Suppressor macrophage (primary cell): ENCODE data around the gene DMAP1.
"Not testable (repeated sequence)": the region's sequence is repeated elsewhere in the genome, so short reads cannot be mapped to it uniquely, and the experiment has no call there.

Experiments
- DNase-seq, 4 experiments: peaks; one replicate each; pipeline ENCODE4 v3.0.0-alpha.2; 2020 to 2022
- total RNA-seq, 17 experiments: gene quantifications; one replicate each; lab custom pipeline; 2026; ENCODE audit warnings: mixed read lengths in 6 of 17, inconsistent platforms in 3 of 17; lab: John Stamatoyannopoulos, UW

DMAP1 gene, protein sequence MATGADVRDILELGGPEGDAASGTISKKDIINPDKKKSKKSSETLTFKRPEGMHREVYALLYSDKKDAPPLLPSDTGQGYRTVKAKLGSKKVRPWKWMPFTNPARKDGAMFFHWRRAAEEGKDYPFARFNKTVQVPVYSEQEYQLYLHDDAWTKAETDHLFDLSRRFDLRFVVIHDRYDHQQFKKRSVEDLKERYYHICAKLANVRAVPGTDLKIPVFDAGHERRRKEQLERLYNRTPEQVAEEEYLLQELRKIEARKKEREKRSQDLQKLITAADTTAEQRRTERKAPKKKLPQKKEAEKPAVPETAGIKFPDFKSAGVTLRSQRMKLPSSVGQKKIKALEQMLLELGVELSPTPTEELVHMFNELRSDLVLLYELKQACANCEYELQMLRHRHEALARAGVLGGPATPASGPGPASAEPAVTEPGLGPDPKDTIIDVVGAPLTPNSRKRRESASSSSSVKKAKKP
- total RNA-seq: 6.9 to 25.6 (median 12.9) reads per million in 17 experiments

DNA sequence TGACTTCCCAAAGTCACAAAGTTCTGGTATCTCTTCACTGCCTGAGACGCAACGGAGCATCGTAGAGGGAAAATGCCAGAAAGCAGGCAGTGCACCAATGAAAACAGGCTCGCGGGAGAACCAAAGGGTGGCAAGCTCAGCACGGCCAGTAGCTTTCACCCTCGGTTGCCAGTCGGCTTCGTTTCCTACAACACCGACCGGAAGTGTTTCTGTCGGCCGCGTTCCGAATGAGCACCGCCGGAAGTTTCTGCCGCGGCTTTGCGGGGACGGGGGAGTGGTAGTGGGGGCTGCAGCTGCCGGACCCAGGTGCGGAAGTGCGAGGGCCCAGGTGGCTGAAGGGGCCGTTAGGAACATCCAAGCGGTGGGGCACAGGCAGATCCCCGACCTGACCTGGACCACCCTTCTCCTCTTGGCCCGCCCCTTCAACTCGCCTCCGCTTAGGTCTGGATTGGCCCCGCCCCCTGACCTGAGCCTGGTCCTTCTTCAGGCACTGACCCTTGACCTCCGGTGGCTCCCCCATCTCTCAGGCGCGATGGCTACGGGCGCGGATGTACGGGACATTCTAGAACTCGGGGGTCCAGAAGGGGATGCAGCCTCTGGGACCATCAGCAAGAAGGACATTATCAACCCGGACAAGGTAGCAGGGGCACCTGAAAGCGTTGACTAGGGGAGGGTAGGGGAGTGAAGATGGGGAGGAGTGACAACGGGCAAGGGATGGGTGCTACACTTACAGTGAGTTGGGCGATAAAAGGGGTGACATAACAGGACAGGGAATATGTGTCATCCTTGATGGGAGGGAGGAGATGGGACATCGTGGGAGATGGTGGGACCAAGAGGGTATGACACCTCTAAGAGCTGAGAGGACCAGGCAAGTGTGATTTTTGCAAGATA, at the start of gene DMAP1:
Gene DMAP1, plus strand, starts transcription at position 250 of the 891 bp plus-strand sequence. Its CDS starts 283 bp downstream, at position 533.
- DNase-seq: peak; percentile 88 to 93 (median 90)

DNA sequence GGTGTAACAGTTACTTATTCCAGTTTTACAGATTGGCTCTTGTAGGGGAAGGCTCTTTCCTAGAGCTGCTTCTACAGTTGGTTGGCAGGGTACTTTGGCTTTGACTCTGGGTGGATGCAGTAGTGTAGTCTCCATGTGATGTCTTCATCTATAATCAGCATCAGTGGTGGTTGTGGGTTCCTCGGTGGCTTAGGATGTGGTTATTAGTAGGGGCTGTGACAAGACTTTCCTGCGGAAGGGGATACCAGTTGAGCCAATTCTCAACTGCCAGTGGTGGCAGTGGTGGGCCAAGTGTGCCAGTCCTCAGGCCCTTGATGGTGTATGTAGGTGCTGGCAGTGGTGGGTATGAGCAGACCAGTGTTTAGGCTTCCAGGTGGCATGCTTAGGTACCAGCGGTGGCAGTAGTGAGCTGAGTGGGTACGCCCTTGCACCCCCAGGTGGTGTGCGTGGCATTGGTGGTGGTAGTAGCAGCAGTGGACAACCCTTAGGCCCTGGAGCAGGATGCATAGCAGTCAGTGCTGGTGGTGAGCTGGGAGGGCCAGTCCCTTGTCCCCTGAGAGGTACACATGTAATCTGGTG, 44.7 kb upstream of the DMAP1 start:
- no peak for DNase-seq

DNA sequence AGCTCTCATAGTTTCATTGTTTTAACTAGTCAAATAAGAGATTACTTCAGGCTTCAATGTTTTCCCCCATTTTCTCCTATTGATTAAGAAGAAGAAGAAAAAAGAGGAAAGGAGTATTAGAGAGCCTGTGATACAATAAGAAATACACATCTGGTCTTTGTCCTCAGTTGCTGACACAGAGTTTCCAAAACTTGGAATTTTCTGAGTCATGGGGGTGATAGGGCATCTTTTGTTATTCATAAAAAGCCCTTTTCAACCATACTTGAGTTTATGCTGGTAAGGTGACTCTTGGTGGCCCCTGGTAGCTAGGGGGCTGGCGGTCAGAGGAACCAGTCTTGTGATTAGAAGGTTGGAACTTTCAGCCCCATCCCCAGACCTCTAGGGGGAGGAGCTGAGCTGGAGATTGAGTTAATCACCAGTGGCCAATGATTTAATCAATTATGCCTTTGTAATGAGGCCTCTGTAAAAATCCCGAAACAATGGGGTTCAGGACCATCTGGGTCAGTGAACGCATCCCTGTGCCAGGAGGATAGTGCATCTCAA, 42.9 kb upstream of the DMAP1 start:
- DNase-seq: no peak

DNA sequence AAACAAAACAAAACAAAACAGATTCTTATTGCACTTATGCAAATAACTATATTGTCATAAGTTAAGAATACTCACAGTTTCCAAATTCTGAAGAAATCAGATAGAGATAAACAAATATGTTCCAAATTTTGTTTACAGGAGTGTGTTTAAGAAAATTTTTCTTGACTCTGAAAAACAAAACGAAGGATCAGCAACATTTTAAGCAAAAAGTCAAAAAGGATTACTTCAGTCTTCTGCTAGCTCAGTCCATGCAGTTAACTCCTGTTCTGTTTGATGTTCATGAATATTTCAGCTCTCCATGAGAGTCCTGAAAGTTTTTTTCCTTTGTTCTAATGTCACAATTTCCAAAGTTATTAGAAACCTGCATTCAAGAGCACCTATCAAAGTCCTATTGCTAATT, 38.6 kb upstream of the DMAP1 start:
- DNase-seq: no peak

DNA sequence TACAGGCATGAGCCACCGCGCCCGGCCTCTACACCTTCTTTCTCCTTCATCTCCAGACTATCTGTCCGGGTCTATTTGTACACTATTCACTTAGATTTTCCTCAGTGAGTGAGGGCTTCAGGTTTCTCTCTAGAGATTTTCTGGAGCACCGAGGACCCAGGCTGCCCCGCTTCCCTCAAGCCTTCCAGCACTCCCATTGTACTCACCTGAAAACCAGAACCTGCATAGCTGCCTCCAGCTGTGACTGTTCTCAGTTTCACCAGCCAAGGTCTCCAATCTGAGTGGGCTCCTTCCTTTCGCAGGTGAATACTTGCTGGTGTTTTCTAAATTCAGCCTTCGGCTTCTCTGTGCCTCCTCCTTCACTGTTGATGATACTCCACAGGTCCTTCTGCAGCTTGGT, 12.9 kb upstream of the DMAP1 start:
- DNase-seq: no peak

DNA sequence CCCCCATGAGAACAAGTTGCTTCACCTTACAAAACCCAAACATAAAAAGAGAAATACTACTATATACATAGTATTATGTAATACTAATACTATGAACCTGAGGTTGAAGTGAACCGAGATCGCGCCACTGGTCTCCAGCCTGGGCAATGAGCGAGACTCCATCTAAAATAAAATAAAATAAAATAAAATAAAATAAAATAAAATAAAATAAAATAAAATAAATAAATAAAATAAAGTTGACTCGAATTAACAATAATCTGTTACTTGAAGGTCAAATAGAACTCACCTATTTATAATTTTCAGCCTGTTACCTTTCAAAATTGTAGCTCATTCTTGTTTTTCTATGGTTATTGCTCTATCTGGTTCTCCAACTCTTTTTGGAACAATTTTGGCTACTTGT, 6.7 kb upstream of the DMAP1 start:
- not testable (repeated sequence) for DNase-seq

DNA sequence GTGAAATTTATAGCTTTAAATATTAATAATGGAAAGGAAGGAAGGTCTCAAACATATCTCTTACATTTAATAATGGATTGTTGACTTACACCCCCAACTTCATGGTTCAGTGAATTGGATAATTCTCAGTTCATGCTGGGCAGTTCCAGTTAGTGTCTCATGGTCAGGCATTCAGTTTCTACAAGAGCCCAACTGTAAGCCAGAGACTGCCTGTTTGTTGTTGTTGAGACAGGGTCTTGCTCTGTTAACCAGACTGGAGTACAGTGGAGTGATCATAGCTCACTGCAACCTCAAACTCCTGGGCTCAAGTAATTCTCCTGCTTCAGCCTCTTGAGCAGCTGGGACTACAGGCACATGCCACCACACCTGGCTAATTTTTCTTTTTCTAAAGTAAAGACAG, 5.0 kb upstream of the DMAP1 start:
- DNase-seq: no peak

DNA sequence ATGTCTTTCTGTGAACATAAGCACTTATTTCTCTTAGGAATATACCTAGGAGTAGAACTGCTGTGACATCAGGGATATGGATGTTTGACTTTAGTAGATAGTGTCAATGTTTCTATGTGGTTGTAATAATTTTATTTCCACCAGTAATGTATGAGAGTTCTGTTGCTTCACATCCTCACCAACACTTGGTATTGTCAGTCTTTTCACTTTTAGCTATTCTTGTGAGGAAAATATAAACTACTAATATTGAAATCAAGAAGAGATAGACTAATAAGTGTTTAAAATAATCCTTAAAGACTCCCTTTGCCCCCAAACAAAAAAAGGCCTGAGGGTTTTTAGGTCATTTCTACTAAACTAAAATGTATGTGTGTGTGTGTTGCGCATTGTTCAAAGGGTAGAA, 2.7 kb upstream of the DMAP1 start:
- no peak for DNase-seq

DNA sequence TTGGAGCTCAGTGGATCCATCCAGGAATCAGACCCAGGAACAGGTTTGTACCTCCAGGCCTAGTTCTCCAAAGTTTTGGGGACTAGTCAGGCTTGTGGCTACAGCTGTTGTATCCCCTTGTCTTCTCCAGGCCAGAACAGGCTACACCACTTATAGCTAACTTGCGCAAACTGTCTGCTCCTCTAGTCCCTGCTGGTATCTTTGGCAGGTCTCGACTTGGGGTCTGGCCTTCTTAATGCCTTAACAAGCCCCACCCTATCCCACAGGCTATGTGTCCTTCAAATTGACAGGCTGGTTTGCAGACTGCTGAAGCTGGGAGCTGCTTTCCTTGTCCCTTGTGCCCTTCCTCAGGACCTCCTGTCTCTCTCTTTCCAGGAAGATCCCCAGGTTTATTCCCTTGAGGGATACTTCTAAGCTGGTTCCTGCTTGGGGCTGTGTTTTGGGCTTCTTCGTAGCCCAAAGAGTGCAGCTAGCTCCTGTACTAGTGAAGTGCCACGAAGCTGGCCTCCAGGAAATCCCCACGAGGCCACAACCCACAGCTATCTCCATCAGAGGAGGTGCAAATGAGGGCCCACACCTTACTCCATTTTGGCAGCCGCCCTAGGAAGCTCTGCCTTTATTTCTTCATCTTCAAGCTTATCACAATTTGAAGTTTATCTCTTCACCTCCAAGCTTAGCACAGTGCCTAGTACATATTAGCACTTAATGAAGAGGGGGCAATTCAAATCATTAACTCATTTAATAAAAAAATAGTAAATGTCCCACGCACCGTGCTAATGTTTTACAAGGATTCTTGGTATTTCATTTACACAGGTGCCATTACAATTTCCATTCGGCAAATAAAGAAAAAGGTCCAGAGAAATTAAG, 683 bp upstream of the DMAP1 start:
- DNase-seq: no peak

DNA sequence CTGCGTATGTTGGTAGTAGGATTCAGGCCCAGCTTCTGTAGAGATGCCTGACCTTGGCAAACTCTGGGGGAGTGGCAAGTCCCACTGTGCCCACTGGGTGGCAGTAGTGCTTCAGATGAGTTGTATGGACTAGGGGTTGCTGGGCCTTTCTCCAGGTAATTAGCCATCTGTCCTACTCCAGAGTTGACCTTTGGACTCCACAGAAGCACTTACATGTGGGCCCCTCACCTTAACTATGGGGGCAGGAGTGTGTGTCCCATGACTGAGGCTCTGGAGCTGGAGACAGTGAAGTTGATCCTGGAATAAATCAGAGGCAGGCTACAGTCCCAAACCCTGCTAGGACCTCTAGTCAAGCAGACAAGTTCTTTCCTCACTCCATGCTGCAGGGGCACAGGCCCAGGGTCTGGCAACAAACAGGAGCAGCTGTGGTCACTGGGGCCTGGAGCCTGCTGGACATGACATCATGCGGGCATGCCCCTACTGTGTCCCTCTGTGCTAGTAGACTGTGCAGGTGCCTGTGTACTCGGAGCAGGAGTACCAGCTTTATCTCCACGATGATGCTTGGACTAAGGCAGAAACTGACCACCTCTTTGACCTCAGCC, 4.6 kb downstream of the DMAP1 start:
- peak; percentile 74 to 87 (median 80) for DNase-seq

DNA sequence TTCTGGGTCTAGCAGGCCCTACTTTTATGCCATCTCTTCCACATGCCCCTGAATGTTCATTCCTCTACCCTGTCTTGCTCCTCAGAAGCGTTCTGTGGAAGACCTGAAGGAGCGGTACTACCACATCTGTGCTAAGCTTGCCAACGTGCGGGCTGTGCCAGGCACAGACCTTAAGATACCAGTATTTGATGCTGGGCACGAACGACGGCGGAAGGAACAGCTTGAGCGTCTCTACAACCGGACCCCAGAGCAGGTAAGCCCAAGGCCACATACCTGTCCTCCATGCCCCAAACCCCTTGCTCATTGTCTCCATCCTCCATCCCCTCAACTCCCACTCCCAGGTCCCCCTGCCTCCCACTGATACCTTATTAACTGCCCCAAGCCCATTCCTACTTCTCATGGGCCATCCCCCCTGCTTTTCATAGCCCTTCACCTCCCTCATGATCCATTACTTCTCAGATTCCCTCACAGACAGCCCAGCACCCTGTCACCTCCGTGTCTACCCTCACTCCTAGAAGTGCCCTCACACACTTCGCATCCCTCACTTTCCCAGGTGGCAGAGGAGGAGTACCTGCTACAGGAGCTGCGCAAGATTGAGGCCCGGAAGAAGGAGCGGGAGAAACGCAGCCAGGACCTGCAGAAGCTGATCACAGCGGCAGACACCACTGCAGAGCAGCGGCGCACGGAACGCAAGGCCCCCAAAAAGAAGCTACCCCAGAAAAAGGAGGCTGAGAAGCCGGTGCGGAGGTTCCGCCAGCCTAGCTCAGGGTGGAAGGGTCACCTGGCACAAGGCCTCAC, 5.4 kb downstream of the DMAP1 start:
- DNase-seq: no peak

DNA sequence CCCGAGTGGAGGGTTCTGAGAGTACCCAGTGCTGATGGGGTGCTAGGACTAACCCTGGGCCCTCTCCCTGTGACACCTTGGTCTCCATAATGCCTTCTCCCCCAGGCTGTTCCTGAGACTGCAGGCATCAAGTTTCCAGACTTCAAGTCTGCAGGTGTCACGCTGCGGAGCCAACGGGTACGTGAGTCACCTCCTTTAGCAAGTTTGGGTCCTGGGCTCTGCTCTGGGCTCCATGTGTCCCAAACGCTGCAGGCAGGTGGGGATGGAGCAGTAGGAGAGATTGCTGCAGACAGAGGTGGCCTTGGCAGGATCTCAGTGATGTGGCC, 6.0 kb downstream of the DMAP1 start:
- no peak for DNase-seq

DNA sequence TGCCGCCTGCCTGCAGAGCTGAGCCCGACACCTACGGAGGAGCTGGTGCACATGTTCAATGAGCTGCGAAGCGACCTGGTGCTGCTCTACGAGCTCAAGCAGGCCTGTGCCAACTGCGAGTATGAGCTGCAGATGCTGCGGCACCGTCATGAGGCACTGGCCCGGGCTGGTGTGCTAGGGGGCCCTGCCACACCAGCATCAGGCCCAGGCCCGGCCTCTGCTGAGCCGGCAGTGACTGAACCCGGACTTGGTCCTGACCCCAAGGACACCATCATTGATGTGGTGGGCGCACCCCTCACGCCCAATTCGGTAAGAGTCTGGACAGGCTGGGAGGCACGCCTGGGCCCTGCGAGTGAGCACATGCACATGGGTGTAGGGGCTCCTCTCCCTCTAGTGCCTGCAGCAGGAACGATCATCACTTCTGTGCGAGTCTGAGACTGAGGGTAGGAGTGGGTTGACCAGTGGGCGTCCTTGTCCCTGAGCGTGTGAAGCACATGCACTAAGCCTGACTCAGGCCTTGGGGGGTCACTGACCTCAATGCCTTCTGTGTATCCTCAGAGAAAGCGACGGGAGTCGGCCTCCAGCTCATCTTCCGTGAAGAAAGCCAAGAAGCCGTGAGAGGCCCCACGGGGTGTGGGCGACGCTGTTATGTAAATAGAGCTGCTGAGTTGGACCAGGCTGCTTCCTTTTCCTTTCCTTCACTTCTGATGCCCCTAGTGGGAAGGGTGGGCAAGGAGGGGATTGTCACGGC, 6.9 kb downstream of the DMAP1 start:
- peak; percentile 41 to 64 (median 60) for DNase-seq

DNA sequence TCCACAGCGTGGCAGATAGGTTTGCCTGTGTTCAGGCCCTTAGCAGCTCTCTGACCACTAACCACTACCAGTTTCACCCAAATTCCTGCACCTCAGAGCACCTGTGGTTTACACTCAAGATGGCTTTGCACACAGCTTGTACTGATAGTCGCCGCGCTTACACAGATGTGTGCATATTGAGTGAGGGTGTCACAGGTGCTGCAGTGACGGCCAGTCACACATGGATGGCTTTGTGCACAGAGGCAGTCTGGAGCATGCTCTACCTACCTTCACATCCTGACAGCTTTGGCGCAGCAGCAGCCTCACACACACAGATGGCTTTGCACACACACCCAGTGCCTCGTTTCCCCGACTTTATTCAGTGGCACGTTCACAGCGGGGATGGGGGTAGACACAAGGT, 7.5 kb downstream of the DMAP1 start:
- DNase-seq: no peak

DNA sequence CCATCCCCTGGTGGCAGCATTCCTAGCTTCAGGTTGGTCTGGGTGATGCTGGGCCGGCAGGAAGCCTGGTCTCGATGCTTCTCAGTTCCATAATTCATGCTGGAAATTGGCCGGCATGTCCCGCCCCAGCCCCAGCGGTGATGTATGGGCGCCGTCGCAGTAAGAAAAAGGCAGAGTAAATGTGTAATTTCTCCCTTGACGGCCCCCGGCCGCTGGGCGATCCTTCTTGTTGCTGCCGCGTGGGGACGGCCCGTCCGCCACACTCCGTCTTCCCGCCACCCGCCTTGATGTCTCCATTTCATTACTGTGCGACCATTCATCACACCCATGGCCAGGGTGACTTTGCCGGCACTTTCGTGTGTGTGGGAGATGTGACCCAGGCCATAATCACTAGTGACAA, 8.5 kb downstream of the DMAP1 start:
- DNase-seq: no peak

DNA sequence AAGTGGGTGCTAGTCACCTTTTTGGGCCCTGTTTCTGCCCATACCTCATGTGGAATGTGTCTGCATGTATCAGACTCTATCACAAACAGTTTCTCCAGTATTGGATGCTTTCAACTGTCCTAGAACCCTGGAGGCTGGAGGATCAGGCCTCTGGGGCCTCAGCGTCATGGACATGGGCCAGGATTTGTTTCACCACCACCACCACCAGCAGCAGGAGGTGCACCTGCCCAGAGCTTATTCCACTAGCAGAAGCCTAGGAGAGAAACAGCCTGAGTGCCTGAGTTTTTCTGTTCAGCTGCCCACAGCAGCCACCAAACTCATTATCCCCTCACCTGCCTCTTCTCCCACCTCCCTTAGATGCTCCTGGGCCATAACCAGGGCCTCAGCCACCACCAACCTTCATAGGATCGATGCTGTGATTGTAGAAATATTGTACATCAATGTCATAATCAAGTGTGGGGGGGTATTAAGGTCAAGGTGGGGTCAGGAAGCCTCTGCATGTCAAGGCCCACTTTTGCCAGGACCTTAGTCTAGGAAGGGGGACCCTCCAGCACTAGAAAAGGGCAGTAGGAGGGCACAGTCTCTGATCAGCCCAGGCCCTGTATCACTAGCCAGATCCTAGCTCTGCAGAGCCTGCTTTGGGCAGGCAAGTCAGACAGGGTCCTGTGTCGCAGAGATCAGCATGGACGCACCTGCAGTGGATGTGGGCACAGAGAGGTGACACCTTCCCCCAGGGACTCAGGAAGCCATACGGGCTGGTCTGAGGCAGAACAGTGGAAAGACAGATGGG, 9.3 kb downstream of the DMAP1 start:
- no peak for DNase-seq

DNA sequence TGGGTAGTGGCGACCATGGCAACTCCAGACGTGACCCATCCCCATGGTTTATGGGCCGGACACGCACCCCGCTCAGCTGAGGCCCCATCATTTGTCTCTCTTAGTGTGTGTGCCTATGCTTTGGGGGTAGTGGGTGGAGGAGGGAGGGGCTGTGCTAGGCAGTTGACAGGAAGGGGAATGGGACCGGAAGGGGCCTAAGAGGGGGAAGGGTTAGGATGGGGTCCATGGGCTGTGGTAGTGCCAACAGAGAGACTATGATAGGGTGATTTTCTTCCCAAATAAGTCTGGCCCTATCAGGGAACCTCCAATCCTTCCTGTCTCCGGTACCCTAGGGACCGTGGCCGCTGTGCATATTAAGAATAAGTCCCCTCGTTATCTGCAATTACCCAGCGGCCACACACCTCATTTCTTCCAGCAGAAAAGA, 9.9 kb downstream of the DMAP1 start:
- DNase-seq: no peak

DNA sequence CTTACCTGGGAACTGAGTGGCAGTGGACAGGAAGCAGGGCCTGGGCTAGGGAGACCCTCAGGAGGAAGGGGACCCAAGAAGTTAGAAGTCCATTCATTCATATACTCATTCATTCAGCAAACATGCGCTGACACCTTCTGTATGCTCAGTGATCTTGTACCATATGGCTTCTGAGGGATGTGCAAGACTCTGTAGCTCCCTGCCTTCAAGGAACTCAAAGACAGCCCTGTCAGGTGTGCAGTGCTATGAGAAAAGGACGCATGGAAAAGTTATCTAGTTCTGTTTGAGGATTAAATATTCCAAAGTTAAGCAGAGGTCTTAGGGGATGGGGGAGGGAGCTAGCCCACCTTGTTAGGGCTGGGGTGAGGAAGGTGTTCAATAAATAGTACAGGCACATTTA, 12.5 kb downstream of the DMAP1 start:
- no peak for DNase-seq

DNA sequence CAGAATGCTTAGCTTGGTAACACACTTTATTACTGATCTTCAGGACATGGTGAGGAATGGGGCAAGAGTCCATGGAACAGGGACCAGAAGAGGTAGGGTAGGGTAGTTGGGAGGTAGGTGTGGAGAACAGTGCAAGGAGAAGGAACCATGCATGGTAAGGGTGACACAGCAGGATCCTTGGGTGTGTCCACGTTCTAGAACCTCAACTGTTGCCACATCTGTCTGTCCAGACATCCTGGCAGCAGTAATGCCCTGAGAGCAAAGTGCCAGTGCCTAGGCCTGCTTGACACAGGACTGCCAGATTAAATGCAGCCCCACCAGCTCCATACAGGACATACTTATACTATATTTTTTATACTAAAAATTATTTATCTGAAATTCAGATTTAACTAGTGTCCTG, 13.9 kb downstream of the DMAP1 start:
- peak in 3 of 4 experiments; percentile 12 to 33 (median 31) for DNase-seq
